ENCODE measurements around the gene VAV2.

Gene VAV2

GRCh38 chr9:133921866-133922265 lies 70.3 kb downstream of the VAV2 start:
- H3K4me3 ChIP-seq (replicated peaks; ENCODE audit: low read depth, low read length) = no peak overlapping the region
- no peak for DNase-seq (ENCODE audit: extremely low read depth, low read depth)
- TF ChIP-seq CTCF (IDR thresholded peaks at IDR 0.05; ENCODE audit: low read depth, low read length, missing control alignments) = no peak

- no peak for TF ChIP-seq CTCF (IDR thresholded peaks at IDR 0.05; ENCODE audit: low read depth, low read length, missing control alignments)
- no peak overlapping the region for H3K4me3 ChIP-seq (replicated peaks; ENCODE audit: low read depth, low read length)
- DNase-seq (ENCODE audit: extremely low read depth, low read depth) = no peak
Measured at GRCh38 chr9:133920471-133920870, 71.7 kb downstream of the VAV2 start.

GRCh38 chr9:133919253-133920115 lies 72.6 kb downstream of the VAV2 start:
- no peak for TF ChIP-seq CTCF (IDR thresholded peaks at IDR 0.05; ENCODE audit: low read depth, low read length, missing control alignments)
- no peak for DNase-seq (ENCODE audit: extremely low read depth, low read depth)
- H3K4me3 ChIP-seq (replicated peaks; ENCODE audit: low read depth, low read length) = no peak overlapping the region

- DNase-seq (ENCODE audit: extremely low read depth, low read depth) = no peak
- TF ChIP-seq CTCF (IDR thresholded peaks at IDR 0.05; ENCODE audit: low read depth, low read length, missing control alignments) = no peak
- no peak overlapping the region for H3K4me3 ChIP-seq (replicated peaks; ENCODE audit: low read depth, low read length)
Measured at GRCh38 chr9:133918111-133918813, 73.9 kb downstream of the VAV2 start.

- no peak overlapping the region for H3K4me3 ChIP-seq (replicated peaks; ENCODE audit: low read depth, low read length)
- no peak for TF ChIP-seq CTCF (IDR thresholded peaks at IDR 0.05; ENCODE audit: low read depth, low read length, missing control alignments)
- DNase-seq (ENCODE audit: extremely low read depth, low read depth) = no peak
Measured at GRCh38 chr9:133917375-133917774, 74.7 kb downstream of the VAV2 start.

GRCh38 chr9:133916159-133916541 lies 76.0 kb downstream of the VAV2 start:
- no peak for TF ChIP-seq CTCF (IDR thresholded peaks at IDR 0.05; ENCODE audit: low read depth, low read length, missing control alignments)
- DNase-seq (ENCODE audit: extremely low read depth, low read depth) = no peak
- H3K4me3 ChIP-seq (replicated peaks; ENCODE audit: low read depth, low read length) = no peak overlapping the region
